Heart left ventricle (tissue), 13 donors: Measurements from ENCODE around the gene EMC10.

Experiments
- CTCF ChIP-seq, 12 donors: fragments of 200-600 bp; sonication (generic) in 4 of 12; IDR thresholded peaks; one replicate each; pipeline versions ENCODE4 v1.5.0 to v1.8.0; 2018 to 2022; ENCODE audit warnings: antibody characterized with exemption in 12 of 12, mild to moderate bottlenecking in 5 of 12
- POLR2A ChIP-seq, 2 donors: fragments of 450-650 bp; IDR thresholded peaks; one replicate each; pipeline ENCODE4 v1.6.1; 2017; ENCODE audit warnings: antibody characterized with exemption in 2 of 2, mild to moderate bottlenecking in 2 of 2, moderate library complexity in 2 of 2
- donor health status: ischemic (EF 13 %, LVEDD 7.1; RV severe dilation, severe dysfunction).
- donor health status: DM: no; HTN: yes; CAD: no.
- donor health status: DM: no; HTN: no; CAD: no.
- donor health status: ischemic (EF 25% LVEDD 6.9; RV normal size, moderate dysfunction).
- donor health status: ischemic (EF 25% LVEDD 5.7; RV mildly dilated, moderate dysfunction).
- donor health status: ischemic (EF 35%, LVEDD 5.7; RV mildly dilated, moderate dysfunction).
- donor health status: nonischemic (EF 11% LVEDD 7.7; RV severe dilation, severe dysfunction).
- donor health status: DM: yes; HTN: yes; CAD: no.
- donor health status: PGD.
- donor health status: ischemic (EF 29% LVEDD 5.4; RV normal size, mild dysfunction).
- donor health status: nonischemic (EF 23%, LVEDD 6.1; RV moderate dilation, normal function).

GRCh38 chr19:50517704-50518075 is 41.4 kb downstream of the EMC10 start:
- no peak for TF ChIP-seq CTCF (IDR thresholded peaks at IDR 0.05)
- TF ChIP-seq POLR2A (IDR thresholded peaks at IDR 0.05): no peak
